ENCODE results near the gene ZPBP2.

- TF ChIP-seq CTCF (conservative IDR thresholded peaks at IDR 0.05; ENCODE audit: low read depth, low read length) (no peak), EZH2phosphoT487 (IDR thresholded peaks at IDR 0.05; ENCODE audit: borderline replicate concordance, low read length) (no peak), EZH2 (IDR thresholded peaks at IDR 0.05; ENCODE audit: low read length, unreplicated experiment) (no peak)
These were observed 29.9 kb upstream of the ZPBP2 start for GRCh38 chr17:39838057-39838456.
